ENCODE results near the gene WSCD2.

WSCD2 gene

GRCh38 chr12:108156717-108157116, 27.6 kb downstream of the WSCD2 start:
- DNase-seq (ENCODE audit: extremely low read depth in 1 of 2, low read depth in 1 of 2): no peak

- no peak for DNase-seq (ENCODE audit: extremely low read depth in 1 of 2, low read depth in 1 of 2)
Measured at GRCh38 chr12:108157870-108158459, 28.9 kb downstream of the WSCD2 start.

DNA sequence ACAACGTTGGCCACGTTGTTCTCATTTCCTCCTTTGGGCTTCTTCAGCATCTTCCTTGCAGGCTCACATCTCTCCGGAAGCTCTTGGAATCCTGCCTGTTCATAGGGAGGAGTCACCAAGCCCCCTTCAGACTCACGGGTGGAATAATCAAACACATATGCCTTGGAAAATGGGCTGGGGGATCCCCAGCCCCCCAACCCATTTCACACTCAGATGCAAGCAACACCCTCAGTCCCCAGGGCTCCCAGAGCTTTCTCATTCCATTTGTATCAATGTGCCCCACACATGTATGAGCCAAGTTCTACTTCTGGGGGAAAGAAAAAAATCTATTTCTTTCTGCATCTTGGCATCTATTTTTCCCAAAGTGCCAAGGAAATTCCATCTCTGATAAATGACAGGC, 33.1 kb downstream of the WSCD2 start:
- DNase-seq (ENCODE audit: extremely low read depth in 1 of 2, low read depth in 1 of 2): no peak

- no peak for DNase-seq (ENCODE audit: extremely low read depth in 1 of 2, low read depth in 1 of 2)
Measured at GRCh38 chr12:108166505-108166904, 37.4 kb downstream of the WSCD2 start.

GRCh38 chr12:108167974-108168373, 38.9 kb downstream of the WSCD2 start:
- DNase-seq (ENCODE audit: extremely low read depth in 1 of 2, low read depth in 1 of 2): no peak

- no peak for DNase-seq (ENCODE audit: extremely low read depth in 1 of 2, low read depth in 1 of 2)
Measured at GRCh38 chr12:108169708-108170107, 40.6 kb downstream of the WSCD2 start.

GRCh38 chr12:108170164-108170563, 41.1 kb downstream of the WSCD2 start:
- DNase-seq (ENCODE audit: extremely low read depth in 1 of 2, low read depth in 1 of 2): no peak

DNA sequence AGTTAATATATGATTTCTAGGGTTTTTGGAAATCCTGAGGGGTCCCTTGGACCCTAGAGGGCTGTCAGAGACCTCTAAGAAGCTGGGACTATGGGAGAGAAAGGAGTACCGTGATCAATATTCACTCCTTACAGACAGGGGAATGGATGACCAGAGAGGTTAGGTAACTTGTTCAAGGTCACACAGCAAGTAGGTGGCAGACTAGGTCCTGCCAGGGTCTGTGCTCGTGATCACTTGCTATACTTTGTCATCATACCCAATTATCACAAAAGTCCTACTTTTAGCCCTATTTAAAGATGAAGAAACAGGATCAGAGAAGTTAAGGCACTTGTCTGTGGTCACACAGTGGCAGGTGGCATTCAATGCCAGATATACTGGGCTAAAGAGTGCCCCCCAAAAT, 42.9 kb downstream of the WSCD2 start:
- DNase-seq (ENCODE audit: extremely low read depth in 1 of 2, low read depth in 1 of 2): no peak

DNA sequence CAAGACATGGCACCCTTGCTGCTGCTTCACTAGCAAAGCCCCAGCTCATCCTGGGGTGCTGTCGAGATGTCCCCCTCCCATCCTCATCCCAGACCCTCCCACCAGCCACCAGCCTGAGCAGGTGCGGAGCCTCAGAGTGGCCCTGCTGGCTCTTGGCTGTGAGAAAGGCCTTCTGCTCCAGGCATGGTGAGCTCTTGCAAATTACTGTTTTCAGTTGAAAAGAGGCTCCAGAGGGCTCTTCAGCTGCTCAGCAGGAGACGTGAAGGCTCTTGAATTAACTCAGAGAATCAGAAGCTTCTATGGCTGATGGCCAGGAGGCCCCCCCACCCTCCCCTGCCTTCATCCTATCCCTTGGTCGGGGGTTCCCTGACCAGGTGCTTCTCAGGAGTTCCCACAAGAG, 44.1 kb downstream of the WSCD2 start:
- no peak for DNase-seq (ENCODE audit: extremely low read depth in 1 of 2, low read depth in 1 of 2)

- no peak for DNase-seq (ENCODE audit: extremely low read depth in 1 of 2, low read depth in 1 of 2)
Measured at GRCh38 chr12:108173892-108174291, 44.8 kb downstream of the WSCD2 start.

GRCh38 chr12:108174641-108175040, 45.6 kb downstream of the WSCD2 start:
- DNase-seq (ENCODE audit: extremely low read depth in 1 of 2, low read depth in 1 of 2): no peak

GRCh38 chr12:108175310-108175709, 46.2 kb downstream of the WSCD2 start:
- DNase-seq (ENCODE audit: extremely low read depth in 1 of 2, low read depth in 1 of 2): no peak

- DNase-seq (ENCODE audit: extremely low read depth in 1 of 2, low read depth in 1 of 2): no peak
Measured at GRCh38 chr12:108176292-108176691, 47.2 kb downstream of the WSCD2 start.

DNA sequence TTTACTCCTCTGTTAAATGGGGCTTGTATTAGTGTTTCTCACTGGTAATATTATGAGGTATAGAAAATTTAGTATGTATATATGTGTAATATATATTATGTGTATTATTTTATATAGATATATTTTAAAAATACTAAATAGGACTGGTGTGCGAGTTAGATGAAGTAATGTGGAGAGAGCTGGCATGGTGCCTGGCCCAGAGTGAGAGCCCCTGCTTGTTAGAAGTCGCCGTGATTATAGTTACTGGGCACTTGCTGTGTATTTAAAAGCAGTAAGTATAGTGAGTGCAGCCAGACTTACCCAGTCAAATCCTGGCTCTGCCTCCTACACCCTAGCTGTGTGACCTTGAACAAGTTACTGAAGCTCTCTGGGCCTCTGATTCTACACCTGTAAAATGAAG, 48.0 kb downstream of the WSCD2 start:
- no peak for DNase-seq (ENCODE audit: extremely low read depth in 1 of 2, low read depth in 1 of 2)

DNA sequence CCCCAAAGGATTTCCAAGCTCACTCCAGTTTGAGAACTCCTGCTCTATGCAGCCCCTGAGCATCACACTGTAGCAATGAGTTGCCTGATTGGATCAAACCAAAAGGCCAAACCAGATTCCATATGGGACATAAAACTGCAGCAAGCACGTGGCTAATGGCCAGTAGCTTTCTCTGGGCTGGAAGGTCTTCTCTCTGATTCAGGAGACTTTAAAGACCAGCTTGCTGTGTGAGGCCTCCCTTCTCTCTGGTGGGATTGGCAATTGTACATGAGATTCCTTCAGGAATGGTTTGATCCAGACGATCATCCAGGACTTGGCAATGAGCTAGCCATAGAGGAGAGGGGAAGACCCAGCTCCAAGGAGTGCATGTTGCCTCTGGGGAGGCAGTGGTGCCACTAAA, 50.2 kb downstream of the WSCD2 start:
- no peak for DNase-seq (ENCODE audit: extremely low read depth in 1 of 2, low read depth in 1 of 2)

GRCh38 chr12:108180255-108181094, 51.4 kb downstream of the WSCD2 start:
- DNase-seq (ENCODE audit: extremely low read depth in 1 of 2, low read depth in 1 of 2): no peak

DNA sequence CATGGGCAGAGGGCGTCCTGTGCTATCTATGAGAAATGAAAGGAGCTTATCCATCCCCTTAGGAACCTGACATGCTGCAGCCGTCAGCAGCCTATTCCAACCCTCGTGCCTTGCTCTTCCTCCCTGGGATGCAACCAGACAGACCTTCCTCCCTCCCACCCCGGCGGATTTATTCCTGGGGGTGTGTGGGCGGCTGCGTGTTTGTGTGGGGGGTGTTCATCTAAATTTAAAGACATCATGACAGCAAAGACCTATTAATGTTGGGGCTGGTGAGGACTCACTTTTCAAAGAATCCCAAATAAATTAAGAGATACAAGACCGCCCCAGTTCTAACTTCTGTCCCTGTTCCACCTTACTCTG, 52.0 kb downstream of the WSCD2 start:
- DNase-seq (ENCODE audit: extremely low read depth in 1 of 2, low read depth in 1 of 2): no peak

DNA sequence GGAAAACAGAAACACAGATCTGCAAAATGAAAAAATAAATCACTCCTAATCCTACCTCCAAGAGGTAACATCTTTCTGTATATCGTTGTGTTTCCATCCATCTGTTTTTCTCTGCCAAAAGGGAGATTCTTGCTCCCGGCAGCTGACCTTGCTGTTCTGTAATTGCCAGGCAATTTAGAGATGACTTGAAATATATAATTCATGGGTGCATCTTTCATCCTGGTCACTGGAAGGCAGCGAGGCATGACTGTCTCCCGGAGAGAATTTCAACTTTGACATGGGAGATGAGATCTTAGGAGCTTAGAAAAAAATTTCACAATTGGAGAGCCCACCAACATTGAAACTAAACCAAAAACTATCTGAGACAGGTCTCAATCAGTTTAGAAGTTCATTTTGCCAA, 53.0 kb downstream of the WSCD2 start:
- DNase-seq (ENCODE audit: extremely low read depth in 1 of 2, low read depth in 1 of 2): no peak

- no peak for DNase-seq (ENCODE audit: extremely low read depth in 1 of 2, low read depth in 1 of 2)
Measured at GRCh38 chr12:108185002-108185401, 55.9 kb downstream of the WSCD2 start.

DNA sequence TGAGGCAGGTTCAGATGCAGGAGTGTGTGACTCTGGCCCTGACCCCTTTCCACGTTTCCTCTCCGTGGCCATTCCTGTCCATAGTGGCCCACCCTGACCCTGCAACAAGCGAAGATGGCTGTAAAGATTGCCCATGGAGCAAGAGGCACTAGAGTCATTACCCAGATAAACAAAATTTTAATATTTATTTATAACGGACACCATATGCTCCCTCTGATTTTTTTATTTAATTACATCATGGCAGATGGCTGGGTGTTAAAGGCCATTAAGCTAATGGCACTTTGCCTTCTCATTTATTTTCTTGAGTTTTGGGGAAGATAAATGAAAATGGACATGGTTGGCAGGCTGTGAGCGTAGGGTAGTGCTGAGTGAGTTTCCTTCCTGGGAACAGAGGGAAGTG, 58.7 kb downstream of the WSCD2 start:
- no peak for DNase-seq (ENCODE audit: extremely low read depth in 1 of 2, low read depth in 1 of 2)

DNA sequence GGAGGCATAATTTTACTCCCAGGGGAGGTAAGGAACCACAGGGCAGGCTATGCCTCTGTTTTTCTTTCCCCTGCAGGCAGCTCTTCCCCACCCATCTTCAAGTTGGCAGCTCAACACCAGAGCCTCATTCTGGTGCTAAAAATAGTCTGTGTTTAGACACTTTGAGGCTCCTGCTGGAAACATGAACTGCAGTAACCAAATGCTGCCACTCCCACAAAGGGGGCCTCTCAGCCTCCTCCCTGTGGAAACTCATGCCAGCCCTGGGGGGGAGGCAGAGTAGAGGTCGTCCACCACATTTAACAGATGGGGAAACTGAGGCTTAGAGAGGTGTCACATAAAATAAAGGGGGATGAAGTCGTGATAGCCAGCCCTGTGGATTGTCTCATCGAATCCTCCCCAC, 61.4 kb downstream of the WSCD2 start:
- no peak for DNase-seq (ENCODE audit: extremely low read depth in 1 of 2, low read depth in 1 of 2)

DNA sequence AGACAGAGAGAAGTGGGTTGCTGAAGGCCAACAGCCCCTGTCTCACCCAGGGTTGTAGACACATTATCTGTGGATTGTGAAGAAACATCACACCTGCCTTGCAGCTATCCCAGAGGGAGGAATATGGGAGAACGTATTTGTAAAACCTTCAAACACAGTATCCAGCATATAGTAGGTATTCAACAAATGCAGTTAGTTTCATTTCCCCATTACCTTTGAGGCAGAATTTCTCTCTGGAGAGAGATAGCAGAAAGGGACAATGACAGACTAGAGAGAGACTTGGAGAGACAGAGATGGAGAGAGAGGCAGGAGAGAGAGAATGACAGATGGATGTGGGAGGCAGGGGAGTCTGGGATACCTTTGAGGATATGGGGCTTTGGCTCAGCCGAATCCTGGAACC, 62.0 kb downstream of the WSCD2 start:
- DNase-seq (ENCODE audit: extremely low read depth in 1 of 2, low read depth in 1 of 2): no peak

DNA sequence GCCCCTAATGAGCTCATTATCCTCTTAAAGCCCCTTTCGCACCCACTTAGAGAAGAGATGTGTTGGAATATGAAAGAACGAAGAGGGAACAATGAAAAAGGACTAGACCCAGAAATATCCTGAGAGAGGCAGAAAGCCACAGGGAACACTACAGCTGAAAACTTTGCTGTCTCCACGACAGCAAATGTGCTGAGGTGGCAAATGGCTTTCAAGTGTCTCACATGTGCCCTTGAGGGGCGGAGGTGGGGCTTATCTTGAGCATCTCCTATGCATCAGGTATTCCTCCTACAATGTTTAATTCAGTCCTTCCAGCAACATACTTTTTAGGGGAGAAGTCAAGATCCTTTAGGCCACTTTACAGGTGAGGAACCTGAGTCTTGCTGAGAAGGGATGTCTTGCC, 62.9 kb downstream of the WSCD2 start:
- DNase-seq (ENCODE audit: extremely low read depth in 1 of 2, low read depth in 1 of 2): no peak
